HG03575 (cell line): ENCODE measurements around the gene KIF4B.
"Not testable (repeated sequence)": the region's sequence is repeated elsewhere in the genome, so short reads cannot be mapped to it uniquely, and the experiment has no call there.

Experiments
- ATAC-seq: cut with Tn5 transposase; IDR thresholded peaks from one replicate; pipeline ENCODE4 v1.9.1; 2021; ENCODE audit not compliant: unreplicated experiment, insufficient number of reproducible peaks, low FRiP score; ENCODE audit errors: extremely low read depth

KIF4B gene, protein sequence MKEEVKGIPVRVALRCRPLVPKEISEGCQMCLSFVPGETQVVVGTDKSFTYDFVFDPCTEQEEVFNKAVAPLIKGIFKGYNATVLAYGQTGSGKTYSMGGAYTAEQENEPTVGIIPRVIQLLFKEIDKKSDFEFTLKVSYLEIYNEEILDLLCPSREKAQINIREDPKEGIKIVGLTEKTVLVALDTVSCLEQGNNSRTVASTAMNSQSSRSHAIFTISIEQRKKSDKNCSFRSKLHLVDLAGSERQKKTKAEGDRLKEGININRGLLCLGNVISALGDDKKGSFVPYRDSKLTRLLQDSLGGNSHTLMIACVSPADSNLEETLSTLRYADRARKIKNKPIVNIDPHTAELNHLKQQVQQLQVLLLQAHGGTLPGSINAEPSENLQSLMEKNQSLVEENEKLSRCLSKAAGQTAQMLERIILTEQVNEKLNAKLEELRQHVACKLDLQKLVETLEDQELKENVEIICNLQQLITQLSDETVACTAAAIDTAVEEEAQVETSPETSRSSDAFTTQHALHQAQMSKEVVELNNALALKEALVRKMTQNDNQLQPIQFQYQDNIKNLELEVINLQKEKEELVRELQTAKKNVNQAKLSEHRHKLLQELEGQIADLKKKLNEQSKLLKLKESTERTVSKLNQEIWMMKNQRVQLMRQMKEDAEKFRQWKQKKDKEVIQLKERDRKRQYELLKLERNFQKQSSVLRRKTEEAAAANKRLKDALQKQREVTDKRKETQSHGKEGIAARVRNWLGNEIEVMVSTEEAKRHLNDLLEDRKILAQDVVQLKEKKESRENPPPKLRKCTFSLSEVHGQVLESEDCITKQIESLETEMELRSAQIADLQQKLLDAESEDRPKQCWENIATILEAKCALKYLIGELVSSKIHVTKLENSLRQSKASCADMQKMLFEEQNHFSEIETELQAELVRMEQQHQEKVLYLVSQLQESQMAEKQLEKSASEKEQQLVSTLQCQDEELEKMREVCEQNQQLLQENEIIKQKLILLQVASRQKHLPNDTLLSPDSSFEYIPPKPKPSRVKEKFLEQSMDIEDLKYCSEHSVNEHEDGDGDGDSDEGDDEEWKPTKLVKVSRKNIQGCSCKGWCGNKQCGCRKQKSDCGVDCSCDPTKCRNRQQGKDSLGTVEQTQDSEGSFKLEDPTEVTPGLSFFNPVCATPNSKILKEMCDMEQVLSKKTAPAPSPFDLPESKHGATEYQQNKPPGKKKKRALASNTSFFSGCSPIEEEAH

DNA sequence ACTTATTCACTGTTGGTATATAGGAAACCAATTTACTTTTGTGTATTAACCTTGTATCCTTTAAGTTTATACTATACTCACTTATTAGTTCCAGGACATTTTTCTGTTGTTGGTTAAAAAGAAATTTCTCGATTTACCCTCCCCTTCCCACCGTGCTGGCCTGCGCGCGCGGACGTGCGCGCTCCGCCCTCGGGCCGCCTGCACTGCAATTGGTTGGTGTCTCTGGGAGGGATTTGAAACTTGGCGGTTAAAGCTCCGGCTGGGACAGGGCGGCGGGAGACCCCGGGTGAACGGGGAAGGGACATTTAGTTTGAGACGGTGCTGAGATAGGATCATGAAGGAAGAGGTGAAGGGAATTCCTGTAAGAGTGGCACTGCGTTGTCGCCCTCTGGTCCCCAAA lies at the start of gene KIF4B:
TSS of gene KIF4B (plus strand) at position 230 of the 400 bp plus-strand sequence. CDS start at position 335, 105 bp downstream.
- ATAC-seq: no peak

DNA sequence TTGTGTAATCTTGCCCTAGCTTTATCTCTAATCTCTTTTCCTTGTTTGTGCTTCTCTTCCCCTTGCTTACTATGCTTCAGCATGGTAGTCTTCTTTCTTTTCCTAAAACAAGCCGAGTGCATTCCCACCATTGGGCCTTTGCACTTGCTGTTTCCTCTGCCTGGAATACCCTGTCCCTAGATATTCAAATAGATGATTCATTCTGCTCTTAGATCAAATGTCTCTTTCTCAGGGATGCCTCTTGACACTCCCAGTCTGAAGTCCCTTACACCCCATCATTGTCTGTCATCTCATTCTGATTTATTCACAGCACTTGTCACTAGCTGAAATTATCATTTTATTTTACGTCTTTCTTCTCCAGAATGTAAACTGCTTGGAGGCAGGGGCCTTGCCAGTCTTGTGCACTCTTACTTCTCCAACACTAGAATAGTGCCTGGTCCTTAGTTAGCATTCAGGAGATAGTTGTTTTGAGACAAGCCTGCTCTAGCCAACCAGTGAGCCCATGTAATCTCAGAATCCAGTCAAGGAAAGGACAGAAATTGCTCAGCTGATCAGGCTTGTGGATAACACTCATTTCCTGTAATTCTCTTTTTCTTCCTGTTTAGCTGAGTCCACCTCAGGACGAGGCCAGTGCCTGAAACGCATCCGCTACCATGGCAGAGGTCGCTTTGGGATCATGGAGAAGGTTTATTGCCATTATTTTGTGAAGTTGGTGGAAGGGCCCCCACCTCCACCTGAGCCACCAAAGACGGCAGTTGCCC lies 47.3 kb upstream of the KIF4B start:
- no peak for ATAC-seq

DNA sequence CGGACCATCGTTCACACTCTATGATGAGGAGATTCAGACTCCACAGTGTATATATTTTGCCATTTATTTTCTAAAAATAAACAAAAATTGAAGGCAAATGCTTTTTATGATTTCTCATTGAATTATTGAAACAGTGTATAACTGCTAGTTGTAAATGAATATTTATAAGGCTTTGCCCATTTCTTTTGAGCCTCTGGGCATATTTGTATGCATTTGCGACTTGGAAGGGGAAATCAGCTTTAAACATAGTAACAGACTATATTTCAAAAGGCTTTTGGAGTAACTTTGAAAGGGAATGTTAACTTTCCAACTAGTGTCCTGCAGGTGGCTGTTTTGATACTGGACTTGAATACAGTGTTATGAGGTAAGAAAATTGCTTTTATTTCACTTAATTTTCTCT lies 46.7 kb upstream of the KIF4B start:
- no peak for ATAC-seq

DNA sequence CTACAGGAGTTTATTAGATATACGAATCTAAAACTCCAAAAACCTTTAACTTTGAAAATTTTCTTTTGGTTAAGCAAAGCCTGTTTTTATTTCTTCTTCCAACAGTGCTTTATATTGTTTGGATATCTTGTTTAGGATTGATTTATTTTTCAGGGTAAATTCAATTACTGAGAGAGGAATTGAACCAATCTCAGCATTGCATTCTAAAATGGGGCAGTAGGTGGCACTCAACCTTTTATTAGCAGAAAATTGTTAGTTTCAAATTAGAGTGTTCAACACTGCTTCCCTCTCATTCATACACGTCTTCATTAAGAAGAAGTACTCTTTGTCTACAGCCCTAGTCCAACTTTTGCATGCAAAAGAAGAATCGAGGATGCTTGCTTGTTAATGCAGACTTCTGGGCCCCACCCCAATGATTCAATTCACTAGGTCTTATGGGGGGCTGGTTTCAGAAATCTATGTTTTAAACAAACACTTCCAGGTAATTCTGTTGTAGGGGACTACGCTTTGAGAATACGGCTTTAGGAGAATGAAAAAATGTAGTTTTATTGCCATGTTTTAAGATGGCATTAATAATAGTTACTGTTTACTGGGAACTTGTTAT lies 46.0 kb upstream of the KIF4B start:
- no peak for ATAC-seq

DNA sequence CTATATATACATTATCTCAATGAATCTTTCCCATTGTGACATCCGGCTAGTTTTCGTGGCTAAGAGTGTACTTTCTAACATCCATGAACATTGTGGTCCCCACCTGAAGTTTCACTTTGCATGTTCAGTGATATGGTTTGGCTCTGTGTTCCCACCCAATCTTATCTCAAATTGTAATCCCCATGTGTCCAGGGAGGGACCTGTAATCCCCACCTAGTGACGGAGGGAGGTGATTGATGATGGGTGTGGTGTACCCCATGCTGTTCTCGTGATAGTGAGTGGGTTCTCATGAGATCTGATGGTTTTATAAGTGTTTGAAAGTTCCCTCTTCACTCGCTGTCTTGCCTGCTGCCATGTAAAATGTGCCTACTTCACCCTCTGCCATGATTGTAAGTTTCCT lies 44.6 kb upstream of the KIF4B start:
- no peak for ATAC-seq

DNA sequence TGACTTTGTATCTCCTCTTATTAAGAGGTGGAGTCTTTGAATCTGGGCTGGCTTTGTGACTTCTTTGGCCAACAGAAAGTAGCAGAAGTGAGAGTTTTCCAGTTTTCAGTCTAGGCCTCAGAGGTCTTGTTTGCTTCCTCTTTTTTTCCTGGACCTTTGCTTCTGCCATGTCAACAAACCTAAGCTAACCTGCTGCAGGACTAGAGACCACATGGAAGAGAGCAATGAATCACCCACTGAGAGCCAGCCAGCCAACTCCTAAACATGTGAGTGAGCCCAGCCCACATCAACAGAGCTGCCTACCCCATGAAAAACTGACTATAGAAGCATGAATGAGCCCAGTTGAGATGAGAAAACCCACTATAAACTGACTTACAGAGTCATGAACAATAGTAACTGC lies 42.8 kb upstream of the KIF4B start:
- ATAC-seq: no peak

DNA sequence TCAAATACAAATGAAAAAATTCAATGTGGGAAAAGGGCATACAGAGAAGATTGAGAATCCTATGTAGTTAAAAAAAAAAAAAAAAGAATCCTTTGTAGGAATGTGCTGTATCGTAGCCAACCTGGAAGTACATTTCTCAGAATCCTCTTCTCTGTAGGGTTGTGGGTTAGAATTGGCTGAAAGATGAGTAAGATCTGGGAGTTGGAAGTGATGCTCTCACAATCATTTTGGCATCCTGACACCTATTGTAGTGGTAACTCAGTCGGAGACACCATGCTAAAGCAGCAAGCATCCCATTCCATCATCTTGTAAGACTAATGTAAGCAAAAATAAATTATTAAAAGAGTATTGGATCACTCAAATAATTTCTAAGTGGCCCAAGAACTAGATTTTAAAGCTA lies 42.1 kb upstream of the KIF4B start:
- ATAC-seq: no peak

DNA sequence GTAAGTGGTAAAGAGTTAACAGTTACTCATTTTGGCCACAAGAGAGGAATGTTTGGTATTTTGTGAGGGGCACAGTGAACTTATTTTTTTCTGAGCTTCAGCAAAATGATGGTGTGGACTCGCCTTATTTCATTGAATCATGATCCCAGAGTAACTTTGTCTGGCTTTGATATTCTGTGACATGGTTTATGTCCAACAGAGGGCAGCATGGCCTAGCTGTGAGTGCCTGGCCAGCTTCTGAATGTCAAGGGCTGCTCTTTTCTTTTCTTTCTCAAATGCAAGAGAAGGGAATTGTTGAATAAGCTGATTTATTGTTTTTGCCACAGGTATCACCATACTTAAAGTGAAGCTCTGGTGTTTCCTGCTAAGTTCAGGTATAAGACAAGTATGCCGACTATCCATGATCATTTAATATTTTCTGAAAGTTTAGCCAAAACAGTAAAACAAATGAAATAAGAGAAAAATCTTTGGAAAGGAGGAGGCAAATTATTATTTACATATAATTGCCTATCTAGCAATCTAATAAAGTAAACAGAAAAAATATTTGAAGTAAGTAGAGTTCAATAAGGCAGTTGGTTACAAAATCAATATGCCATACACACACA lies 41.0 kb upstream of the KIF4B start:
- ATAC-seq: no peak

DNA sequence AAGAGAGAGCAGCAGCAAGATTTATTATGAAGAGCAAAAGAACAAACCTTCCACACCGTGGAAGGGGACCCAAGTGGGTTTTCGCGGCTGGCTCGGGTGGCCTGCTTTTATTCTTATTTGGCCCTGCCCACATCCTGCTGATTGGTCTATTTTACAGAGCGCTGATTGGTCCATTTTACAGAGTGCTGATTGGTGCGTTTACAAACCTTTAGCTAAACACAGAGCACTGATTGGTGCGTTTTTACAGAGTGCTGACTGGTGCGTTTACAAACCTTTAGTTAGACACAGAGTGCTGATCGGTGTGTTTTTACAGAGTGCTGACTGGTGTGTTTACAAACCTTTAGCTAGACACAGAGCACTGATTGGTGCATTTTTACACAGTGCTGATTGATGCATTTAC lies 37.5 kb upstream of the KIF4B start:
- ATAC-seq: not testable (repeated sequence)

DNA sequence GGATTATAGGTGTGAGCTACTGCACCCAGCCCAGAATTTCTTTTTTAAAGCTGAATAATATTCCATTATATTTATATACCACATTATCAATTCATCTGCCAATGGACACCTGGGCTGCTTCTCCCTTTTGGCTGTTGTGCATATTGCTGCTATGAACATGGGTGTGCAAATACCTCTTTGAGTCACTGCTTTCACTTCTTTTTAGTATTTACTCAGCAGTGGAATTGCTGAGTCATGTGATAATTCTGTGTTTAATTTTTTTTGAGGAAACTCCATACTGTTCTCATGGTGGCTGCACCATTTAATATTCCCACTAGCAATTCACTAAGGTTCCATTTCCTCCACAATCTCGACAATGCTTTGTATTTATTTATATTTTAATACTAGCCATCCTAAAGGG lies 36.1 kb upstream of the KIF4B start:
- ATAC-seq: no peak

DNA sequence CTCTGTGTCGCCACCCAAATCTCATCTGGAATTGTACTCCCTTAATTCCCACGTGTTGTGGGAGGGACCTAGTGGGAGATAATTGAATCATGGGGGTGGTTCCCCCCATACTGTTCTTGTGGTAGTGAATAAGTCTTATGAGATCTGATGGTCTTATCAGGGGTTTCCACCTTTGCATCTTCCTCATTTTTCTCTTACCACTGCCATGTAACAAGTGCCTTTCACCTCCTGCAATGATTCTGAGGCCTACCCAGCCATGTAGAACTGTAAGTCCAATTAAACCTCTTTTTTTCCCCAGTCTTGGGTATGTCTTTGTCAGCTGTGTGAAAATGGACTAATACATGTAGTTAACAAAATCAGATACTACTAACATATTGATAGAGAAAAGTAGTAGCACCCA lies 35.3 kb upstream of the KIF4B start:
- ATAC-seq: not testable (repeated sequence)

DNA sequence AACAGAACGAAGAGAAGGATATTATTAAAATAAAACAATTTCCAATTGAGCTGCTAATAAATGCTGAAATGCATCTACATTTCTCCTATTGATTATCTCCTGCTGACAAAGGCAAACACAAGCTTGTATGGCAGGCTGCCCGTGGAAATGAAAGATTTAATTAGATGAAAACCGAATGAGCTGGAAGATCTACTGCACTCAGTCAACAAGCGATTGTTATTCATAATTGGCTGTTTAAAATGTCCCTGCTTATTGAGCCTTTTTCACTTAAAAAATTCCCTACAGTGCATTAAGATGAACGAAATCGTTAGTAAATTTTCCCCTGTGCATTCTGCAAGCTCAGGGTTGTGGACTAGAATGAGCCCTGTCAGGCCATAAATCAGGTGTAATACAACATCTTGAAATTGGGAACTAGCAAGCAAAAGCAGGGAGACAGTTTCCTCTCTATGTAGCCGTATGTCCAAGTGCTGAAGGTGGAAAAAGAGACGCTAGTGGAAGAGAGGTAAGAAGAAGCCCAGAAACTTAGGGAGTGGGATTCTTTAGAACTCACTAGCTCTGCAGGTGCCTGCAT lies 28.5 kb upstream of the KIF4B start:
- ATAC-seq: no peak

DNA sequence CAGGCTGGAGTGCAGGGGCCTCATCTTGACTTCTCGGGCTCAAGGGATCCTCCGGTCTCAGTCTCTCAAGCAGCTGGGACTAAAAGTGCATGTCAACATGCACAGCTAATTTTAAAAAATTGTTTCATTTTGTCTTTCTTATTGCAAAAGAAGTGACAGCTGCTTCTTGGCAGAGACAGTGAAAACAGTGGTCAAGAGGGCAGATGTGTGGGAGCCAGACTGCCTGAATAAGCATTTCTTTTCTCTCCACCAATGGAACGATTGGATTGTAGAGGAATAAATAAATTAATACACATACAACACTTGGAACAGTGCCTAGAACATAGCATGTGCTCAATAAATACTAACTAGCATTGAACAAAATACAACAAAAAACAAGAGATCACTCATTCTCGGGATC lies 27.4 kb upstream of the KIF4B start:
- no peak for ATAC-seq

DNA sequence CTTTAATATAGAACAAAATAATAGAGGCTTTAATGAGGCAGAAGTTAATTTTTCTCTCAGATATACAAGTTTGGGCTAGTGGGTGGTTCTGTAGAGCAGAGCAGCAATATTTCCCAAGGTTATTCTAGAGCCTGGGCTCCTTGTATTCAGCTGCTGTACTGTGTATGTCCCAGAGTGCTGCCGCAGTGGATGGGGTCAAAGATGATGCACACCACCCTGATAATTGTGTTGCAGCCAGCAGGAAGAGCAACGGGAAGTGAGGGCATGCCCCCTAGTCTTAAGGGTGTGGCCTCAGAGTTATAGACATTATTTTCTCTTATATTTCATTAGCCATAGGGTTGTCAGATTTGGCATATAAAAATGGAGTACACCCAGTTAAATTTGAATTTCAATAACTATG lies 23.9 kb upstream of the KIF4B start:
- ATAC-seq: no peak

DNA sequence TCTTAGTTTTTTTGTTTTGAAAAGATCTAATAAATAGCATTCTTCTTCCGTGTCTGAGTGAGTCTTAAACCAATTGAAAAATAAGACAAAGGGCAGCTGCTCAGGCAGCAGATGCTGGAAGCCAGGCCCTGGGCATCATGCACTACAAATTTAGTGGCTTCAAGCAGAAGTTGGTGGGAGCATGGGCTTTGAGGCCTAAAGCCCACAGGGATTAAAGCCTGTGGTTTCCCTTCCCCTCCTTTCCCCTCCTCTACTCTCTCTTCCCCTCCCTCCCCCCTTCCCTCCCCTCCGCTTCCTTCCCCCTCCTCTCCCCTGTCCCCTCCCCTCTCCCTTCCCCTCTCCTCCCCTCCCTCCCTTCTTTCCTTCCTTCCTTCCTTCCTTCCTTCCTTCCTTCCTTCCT lies 20.1 kb upstream of the KIF4B start:
- no peak for ATAC-seq

DNA sequence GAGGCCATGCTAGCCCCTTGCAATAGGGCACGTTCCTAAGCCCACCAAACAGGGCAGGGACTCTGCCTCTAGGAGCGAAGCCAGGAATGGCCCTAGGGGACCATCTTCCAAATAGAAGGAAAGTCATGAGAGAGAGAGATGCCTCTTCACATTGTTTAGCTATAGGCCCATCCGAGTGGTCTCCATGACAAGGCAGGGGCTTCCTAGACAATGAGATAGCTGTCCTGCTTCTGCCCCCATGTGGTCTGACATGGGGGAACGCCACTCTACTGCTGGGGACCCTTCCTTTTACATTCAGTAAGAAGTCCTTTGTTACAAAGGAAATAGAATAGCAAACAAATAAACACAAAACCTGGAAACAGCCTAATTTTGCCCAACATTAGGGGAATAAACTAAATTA lies 17.9 kb upstream of the KIF4B start:
- no peak for ATAC-seq

DNA sequence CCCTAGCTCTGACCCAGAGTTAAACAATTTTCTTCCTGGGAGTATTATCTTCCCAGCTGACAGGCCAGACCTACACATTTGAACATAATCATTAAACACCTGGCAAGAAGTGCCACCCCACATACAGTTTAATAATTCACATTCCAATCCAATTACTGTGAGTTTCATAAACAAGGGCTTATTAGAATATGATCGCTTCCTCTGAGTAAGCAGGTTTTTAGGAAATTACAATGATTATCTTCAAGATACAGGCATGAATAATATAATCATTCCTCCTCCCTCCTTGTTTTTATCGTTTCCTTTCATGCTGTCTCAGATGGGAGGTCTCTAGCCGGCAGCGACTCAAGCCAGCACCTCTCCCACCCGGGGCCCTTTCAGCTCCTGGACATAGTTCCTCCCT lies 15.8 kb upstream of the KIF4B start:
- no peak for ATAC-seq

DNA sequence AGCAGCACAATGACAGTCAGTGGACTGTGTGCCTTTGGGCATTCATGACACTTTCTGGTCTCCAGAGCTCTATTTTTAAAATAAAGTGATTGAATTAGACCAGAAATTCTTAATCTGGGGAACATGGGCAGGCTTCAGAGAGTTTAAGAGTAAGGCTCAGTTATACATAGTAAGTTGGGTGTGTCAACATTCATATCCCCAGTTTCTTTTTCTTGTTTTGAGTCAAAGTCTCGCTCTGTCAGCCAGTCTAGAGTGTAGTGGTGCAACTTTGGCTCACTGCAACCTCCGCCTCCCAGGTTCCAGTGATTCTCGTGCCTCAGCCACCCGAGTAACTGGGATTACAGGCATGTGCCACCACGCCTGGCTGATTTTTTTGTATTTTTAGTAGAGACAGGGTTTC lies 13.7 kb upstream of the KIF4B start:
- ATAC-seq: no peak
